HepG2 (cell line): ENCODE results near the gene NUP107.

ENCODE experiments used
- FLYWCH1 ChIP-seq: sonication (generic); formaldehyde crosslinking; IDR thresholded peaks from 2 replicates; pipeline ENCODE4 v1.8.1; 2023; ENCODE audit warnings: mild to moderate bottlenecking, missing genetic modification reagents
- KDM6A ChIP-seq: IDR thresholded peaks from 2 replicates; pipeline ENCODE4 v1.6.1; 2016; ENCODE audit warnings: low read depth
- POLR2A ChIP-seq, 2 experiments: IDR thresholded peaks; 2 replicates each; pipeline ENCODE4 v1.6.1; 2011; ENCODE audit warnings: low read depth in 2 of 2, low read length in 2 of 2, mild to moderate bottlenecking in 1 of 2, moderate library complexity in 1 of 2; ENCODE audit not compliant: insufficient read depth in 1 of 2
- SUZ12 ChIP-seq: fragments of 150-350 bp; IDR thresholded peaks from 2 replicates; pipeline ENCODE4 v1.6.1; 2014; ENCODE audit warnings: low read depth, low read length
- ZNF274 ChIP-seq: sonication (generic); formaldehyde crosslinking; IDR thresholded peaks from 2 replicates; pipeline ENCODE4 v1.5.1; 2020; ENCODE audit warnings: mild to moderate bottlenecking, missing genetic modification reagents
- ZNF570 ChIP-seq: sonication (generic); formaldehyde crosslinking; IDR thresholded peaks from 2 replicates; pipeline ENCODE4 v1.4.0; 2020; ENCODE audit warnings: mild to moderate bottlenecking, missing genetic modification reagents, borderline replicate concordance

- TF ChIP-seq SUZ12, result no peak
- 0 out of 2 replicates have a peak, but pooled peaks have one; percentile 21 for TF ChIP-seq KDM6A (CRISPR knock-in tag)
- TF ChIP-seq ZNF274 (CRISPR knock-in tag), result no peak
- no peak for TF ChIP-seq POLR2A (IDR thresholded peaks at IDR 0.05; ENCODE audit: insufficient read depth in 1 of 2, low read depth in 2 of 2, low read length in 2 of 2)
- no peak for TF ChIP-seq ZNF570 (CRISPR knock-in tag)
- TF ChIP-seq FLYWCH1 (CRISPR knock-in tag), result no peak
These were observed 99.0 kb downstream of the NUP107 start for GRCh38 chr12:68785823-68786222.
